ENCODE data around the gene NPDC1. TPM values are rescaled to one million over a fixed set of nuclear protein-coding genes. Genes with fewer than 3 reads are reported as not detected.

The NPDC1 gene
- total RNA-seq, 1 donor = 23.8 TPM

DNA sequence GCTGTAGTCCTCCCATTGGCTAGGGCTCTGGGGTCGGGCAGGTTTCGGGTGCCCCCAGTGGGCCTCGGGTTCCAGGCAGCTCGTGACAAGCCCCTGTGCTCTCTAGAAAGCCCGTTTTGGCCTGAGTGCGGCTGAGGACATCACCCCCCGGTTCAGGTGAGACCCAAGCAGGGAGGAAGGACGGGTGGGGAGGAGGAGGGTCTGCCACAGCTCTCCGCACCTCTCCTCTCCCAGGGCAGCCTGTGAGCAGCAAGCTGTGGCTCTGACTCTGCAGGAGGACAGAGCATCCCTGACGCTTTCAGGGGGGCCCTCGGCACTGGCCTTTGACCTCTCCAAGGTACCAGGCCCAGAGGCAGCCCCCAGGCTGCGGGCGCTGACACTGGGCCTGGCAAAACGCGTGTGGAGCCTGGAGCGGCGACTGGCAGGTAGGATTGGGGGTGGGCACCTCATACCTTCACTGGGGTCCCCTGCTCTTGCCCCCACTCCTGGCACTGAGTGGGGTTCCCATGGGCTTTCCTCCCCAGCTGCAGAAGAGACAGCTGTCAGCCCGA is 53.1 kb downstream of the NPDC1 start:
- DNase-seq (ENCODE audit: low read depth) = no peak
- peak overlapping the region; percentile 74 for H3K4me3 ChIP-seq (ENCODE audit: low read depth, low read length)
- no peak for TF ChIP-seq CTCF (IDR thresholded peaks at IDR 0.05; ENCODE audit: insufficient read depth, low read length)

- DNase-seq (ENCODE audit: low read depth) = peak; percentile 80
- peak within 1 kb of the TSS; percentile 74 for H3K4me3 ChIP-seq (ENCODE audit: low read depth, low read length)
- no peak for TF ChIP-seq CTCF (IDR thresholded peaks at IDR 0.05; ENCODE audit: insufficient read depth, low read length)
Observed at GRCh38 chr9:136991993-136992818, 53.8 kb downstream of the NPDC1 start, which contains the start of gene PAXX. TSS of gene PAXX (plus strand) at chr9:136992422. CDS start at chr9:136992444, 22 bp downstream.

- H3K4me3 ChIP-seq (ENCODE audit: low read depth, low read length) = no peak overlapping the region
- no peak for DNase-seq (ENCODE audit: low read depth)
- TF ChIP-seq CTCF (IDR thresholded peaks at IDR 0.05; ENCODE audit: insufficient read depth, low read length) = no peak
Observed at GRCh38 chr9:136990242-136990911, 55.6 kb downstream of the NPDC1 start.

Small RNA genes within 50 kb of the gene (small RNA-seq; reads per million reads assigned to genes)
- gene RF00153 = not detected

Other genes starting within 250 kb of the NPDC1 start
- gene CCDC183, start 249.8 kb downstream of the NPDC1 start, total RNA-seq (ENCODE audit: low replicate concordance) = 0.16 TPM in 1 of 2 replicates, not detected in the other
- gene RABL6, start 238.2 kb downstream of the NPDC1 start, total RNA-seq (ENCODE audit: low replicate concordance) = 49.8 and 62.0 TPM in 2 replicates
- gene AJM1, start 203.7 kb downstream of the NPDC1 start, total RNA-seq (ENCODE audit: low replicate concordance) = 1.1 and 1.3 TPM in 2 replicates
- 28.7 and 83.2 TPM in 2 replicates for gene PHPT1, start 196.8 kb downstream of the NPDC1 start, total RNA-seq (ENCODE audit: low replicate concordance)
- 0.81 TPM in 1 of 2 replicates, not detected in the other for gene MAMDC4, start 193.8 kb downstream of the NPDC1 start, total RNA-seq (ENCODE audit: low replicate concordance)
- 83.0 and 248 TPM in 2 replicates for gene EDF1, start 179.9 kb downstream of the NPDC1 start, total RNA-seq (ENCODE audit: low replicate concordance)
- gene TRAF2, start 159.7 kb downstream of the NPDC1 start, total RNA-seq (ENCODE audit: low replicate concordance) = 5.6 and 7.9 TPM in 2 replicates
- gene FBXW5, start 101.4 kb downstream of the NPDC1 start, total RNA-seq (ENCODE audit: low replicate concordance) = 52.6 and 139 TPM in 2 replicates
- 0.36 TPM in 1 of 2 replicates, not detected in the other for gene C8G, start 100.9 kb downstream of the NPDC1 start, total RNA-seq (ENCODE audit: low replicate concordance)
- gene LCN12, start 93.9 kb downstream of the NPDC1 start, total RNA-seq (ENCODE audit: low replicate concordance) = not detected in 2 replicates
- gene PTGDS, start 68.7 kb downstream of the NPDC1 start, total RNA-seq (ENCODE audit: low replicate concordance) = 27.6 and 32.8 TPM in 2 replicates
- 0.54 and 15.3 TPM in 2 replicates for gene LCNL1, start 63.2 kb downstream of the NPDC1 start, total RNA-seq (ENCODE audit: low replicate concordance)
- 7.1 and 18.3 TPM in 2 replicates for gene PAXX, start 53.8 kb downstream of the NPDC1 start, total RNA-seq (ENCODE audit: low replicate concordance)
- gene CLIC3, start 49.6 kb downstream of the NPDC1 start, total RNA-seq (ENCODE audit: low replicate concordance) = 4.3 and 5.2 TPM in 2 replicates
- 21.0 and 25.0 TPM in 2 replicates for gene ABCA2, start 17.9 kb downstream of the NPDC1 start, total RNA-seq (ENCODE audit: low replicate concordance)
- gene FUT7, start 14.1 kb downstream of the NPDC1 start, total RNA-seq (ENCODE audit: low replicate concordance) = not detected in 2 replicates
- 0.09 TPM in 1 of 2 replicates, not detected in the other for gene ENTPD2, start 7.9 kb upstream of the NPDC1 start, total RNA-seq (ENCODE audit: low replicate concordance)
- 0.41 and 1.5 TPM in 2 replicates for gene SAPCD2, start 24.4 kb upstream of the NPDC1 start, total RNA-seq (ENCODE audit: low replicate concordance)
- 12.7 and 17.7 TPM in 2 replicates for gene UAP1L1, start 31.3 kb upstream of the NPDC1 start, total RNA-seq (ENCODE audit: low replicate concordance)
- gene MAN1B1, start 40.8 kb upstream of the NPDC1 start, total RNA-seq (ENCODE audit: low replicate concordance) = 50.8 and 103 TPM in 2 replicates
- gene DPP7, start 68.6 kb upstream of the NPDC1 start, total RNA-seq (ENCODE audit: low replicate concordance) = 69.5 and 72.3 TPM in 2 replicates
- gene GRIN1, start 93.0 kb upstream of the NPDC1 start, total RNA-seq (ENCODE audit: low replicate concordance) = not detected in 2 replicates
- gene LRRC26, start 123.9 kb upstream of the NPDC1 start, total RNA-seq (ENCODE audit: low replicate concordance) = not detected in 2 replicates
- not detected in 2 replicates for gene TMEM210, start 125.9 kb upstream of the NPDC1 start, total RNA-seq (ENCODE audit: low replicate concordance)
- gene ANAPC2, start 142.4 kb upstream of the NPDC1 start, total RNA-seq (ENCODE audit: low replicate concordance) = 25.7 and 28.0 TPM in 2 replicates
- 43.5 and 51.5 TPM in 2 replicates for gene SSNA1, start 142.5 kb upstream of the NPDC1 start, total RNA-seq (ENCODE audit: low replicate concordance)
- gene TPRN, start 154.6 kb upstream of the NPDC1 start, total RNA-seq (ENCODE audit: low replicate concordance) = 8.0 and 10.5 TPM in 2 replicates
- 32.3 and 34.7 TPM in 2 replicates for gene TMEM203, start 159.5 kb upstream of the NPDC1 start, total RNA-seq (ENCODE audit: low replicate concordance)
- gene NDOR1, start 159.5 kb upstream of the NPDC1 start, total RNA-seq (ENCODE audit: low replicate concordance) = 8.5 and 8.6 TPM in 2 replicates
- 0.45 TPM in 1 of 2 replicates, not detected in the other for gene RNF208, start 176.1 kb upstream of the NPDC1 start, total RNA-seq (ENCODE audit: low replicate concordance)
- gene CYSRT1, start 179.0 kb upstream of the NPDC1 start, total RNA-seq (ENCODE audit: low replicate concordance) = 0.36 and 0.49 TPM in 2 replicates
- gene RNF224, start 181.3 kb upstream of the NPDC1 start, total RNA-seq (ENCODE audit: low replicate concordance) = 0.09 TPM in 1 of 2 replicates, not detected in the other
- not detected in 2 replicates for gene SLC34A3, start 184.7 kb upstream of the NPDC1 start, total RNA-seq (ENCODE audit: low replicate concordance)
- gene TUBB4B, start 195.1 kb upstream of the NPDC1 start, total RNA-seq (ENCODE audit: low replicate concordance) = 21.8 and 195 TPM in 2 replicates
- not detected in 2 replicates for gene STPG3, start 205.1 kb upstream of the NPDC1 start, total RNA-seq (ENCODE audit: low replicate concordance)
- 27.1 and 43.7 TPM in 2 replicates for gene NELFB, start 209.2 kb upstream of the NPDC1 start, total RNA-seq (ENCODE audit: low replicate concordance)
- 12.6 and 31.3 TPM in 2 replicates for gene TOR4A, start 231.5 kb upstream of the NPDC1 start, total RNA-seq (ENCODE audit: low replicate concordance)

All from fibroblast of the aortic adventitia (primary cell).